Endothelial cell (in vitro differentiated cells): ENCODE results near the gene PANK4. TPM values are rescaled to one million over a fixed set of nuclear protein-coding genes. Genes with fewer than 3 reads are reported as not detected.

Experiments
- DNase-seq: peaks from one replicate; pipeline ENCODE4 v3.0.0; 2021; ENCODE audit warnings: low spot score
- H3K27ac Mint-ChIP-seq: one replicate; pipeline ENCODE4 v1.8.0; 2021; ENCODE audit warnings: mixed read lengths, inconsistent platforms; ENCODE audit not compliant: unreplicated experiment
- H3K27me3 Mint-ChIP-seq: one replicate; pipeline ENCODE4 v1.8.0; 2021; ENCODE audit warnings: mild to moderate bottlenecking, moderate library complexity, mixed read lengths, inconsistent platforms; ENCODE audit not compliant: unreplicated experiment
- H3K36me3 Mint-ChIP-seq: one replicate; pipeline ENCODE4 v1.8.0; 2021; ENCODE audit warnings: mild to moderate bottlenecking, low read depth, mixed read lengths, inconsistent platforms; ENCODE audit not compliant: unreplicated experiment
- H3K4me1 Mint-ChIP-seq: one replicate; pipeline ENCODE4 v1.8.0; 2021; ENCODE audit warnings: mild to moderate bottlenecking, mixed read lengths, inconsistent platforms; ENCODE audit not compliant: unreplicated experiment
- H3K4me3 Mint-ChIP-seq: one replicate; pipeline ENCODE4 v1.8.0; 2021; ENCODE audit warnings: mild to moderate bottlenecking, mixed read lengths, inconsistent platforms; ENCODE audit not compliant: unreplicated experiment
- H3K9me3 Mint-ChIP-seq: one replicate; pipeline ENCODE4 v1.8.0; 2021; ENCODE audit warnings: mixed read lengths, inconsistent platforms; ENCODE audit not compliant: unreplicated experiment
- total RNA-seq: library from RNA; stranded (reverse); fragmentation: NEBNext Ultra II Directional; extraction: Animal tissue kit (Norgen Biotek cat#: 25700); gene quantifications from one replicate; pipeline ENCODE4 v1.2.1, GENCODE V29; 2021; ENCODE audit not compliant: unreplicated experiment
- TF ChIP-seq, protein P1 (sequence below): fragments of 200-600 bp; sonication (generic); IDR thresholded peaks from one replicate; pipeline ENCODE4 v1.5.0; 2021; ENCODE audit warnings: antibody characterized with exemption; ENCODE audit not compliant: unreplicated experiment

PANK4 gene
- total RNA-seq, 1 donor from 2014 or later = 32.3 TPM

DNA sequence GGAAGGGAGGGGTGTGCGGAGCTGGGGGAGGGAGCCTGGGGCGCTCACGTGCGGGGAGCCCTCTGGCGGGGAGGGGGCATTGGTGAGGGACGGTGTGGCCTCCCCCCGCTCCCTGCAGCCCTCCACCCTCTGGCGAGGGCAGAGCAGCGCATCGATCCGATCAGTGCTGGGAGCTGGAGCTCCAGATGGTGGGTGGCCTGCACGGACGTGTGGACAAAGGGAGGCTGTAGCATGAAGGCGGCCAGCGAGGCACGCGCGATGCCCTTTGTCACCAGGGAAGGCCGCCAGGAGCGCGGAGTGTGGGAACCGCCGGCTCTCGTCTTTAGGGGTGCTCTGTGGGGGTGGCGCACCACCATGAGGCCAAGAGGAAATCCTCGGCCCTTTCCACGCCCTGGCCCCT is 9.1 kb upstream of the PANK4 start:
- Mint-ChIP-seq H3K27ac (no peak overlapping the region), H3K4me3 (no peak overlapping the region), H3K9me3 (no peaks in the 10 kb centered on the region), H3K27me3 (peaks cover 17% of the 10 kb centered on the region), H3K4me1 (no peaks in the 10 kb centered on the region), H3K36me3 (no peaks in the 10 kb centered on the region)
- DNase-seq = no peak
- TF ChIP-seq, protein P1, sequence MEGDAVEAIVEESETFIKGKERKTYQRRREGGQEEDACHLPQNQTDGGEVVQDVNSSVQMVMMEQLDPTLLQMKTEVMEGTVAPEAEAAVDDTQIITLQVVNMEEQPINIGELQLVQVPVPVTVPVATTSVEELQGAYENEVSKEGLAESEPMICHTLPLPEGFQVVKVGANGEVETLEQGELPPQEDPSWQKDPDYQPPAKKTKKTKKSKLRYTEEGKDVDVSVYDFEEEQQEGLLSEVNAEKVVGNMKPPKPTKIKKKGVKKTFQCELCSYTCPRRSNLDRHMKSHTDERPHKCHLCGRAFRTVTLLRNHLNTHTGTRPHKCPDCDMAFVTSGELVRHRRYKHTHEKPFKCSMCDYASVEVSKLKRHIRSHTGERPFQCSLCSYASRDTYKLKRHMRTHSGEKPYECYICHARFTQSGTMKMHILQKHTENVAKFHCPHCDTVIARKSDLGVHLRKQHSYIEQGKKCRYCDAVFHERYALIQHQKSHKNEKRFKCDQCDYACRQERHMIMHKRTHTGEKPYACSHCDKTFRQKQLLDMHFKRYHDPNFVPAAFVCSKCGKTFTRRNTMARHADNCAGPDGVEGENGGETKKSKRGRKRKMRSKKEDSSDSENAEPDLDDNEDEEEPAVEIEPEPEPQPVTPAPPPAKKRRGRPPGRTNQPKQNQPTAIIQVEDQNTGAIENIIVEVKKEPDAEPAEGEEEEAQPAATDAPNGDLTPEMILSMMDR = no peak

DNA sequence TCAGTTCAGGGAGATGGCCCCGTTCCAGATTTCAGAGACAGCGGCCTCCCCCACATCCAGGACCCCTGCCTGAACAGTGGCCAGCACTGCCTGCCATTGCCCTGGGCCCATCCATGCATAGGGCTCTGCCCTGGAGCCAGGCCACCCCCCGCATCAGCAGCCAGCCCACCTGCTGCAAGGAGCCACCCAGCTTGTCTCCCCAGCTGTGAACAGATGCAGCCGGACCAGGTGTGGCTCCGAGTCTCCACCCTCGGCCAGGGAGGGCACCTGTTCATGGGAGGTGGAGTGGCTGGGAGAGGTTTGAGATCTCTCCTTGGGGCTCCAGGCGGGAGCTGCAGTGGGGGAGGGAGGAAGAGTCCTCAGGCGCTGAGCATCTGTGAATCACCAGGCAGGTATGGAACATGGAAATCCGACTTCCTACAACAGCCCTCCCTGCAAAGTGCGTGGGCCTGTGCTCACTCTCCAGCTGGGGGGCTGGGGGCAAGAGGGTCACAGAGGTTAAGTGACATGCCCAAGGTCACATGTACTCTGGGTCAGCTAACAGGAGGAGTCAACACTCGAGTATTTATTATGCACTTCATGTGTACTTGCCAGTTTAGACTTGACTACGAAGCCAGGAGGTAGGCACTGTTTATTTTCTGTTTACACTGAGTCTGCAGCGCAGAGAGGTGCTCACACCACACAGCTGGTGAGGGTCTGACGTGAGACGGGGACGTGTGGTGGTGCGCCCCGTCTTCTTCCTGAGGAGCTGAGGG is 8.5 kb upstream of the PANK4 start:
- Mint-ChIP-seq H3K27ac (no peak overlapping the region), H3K9me3 (no peaks in the 10 kb centered on the region), H3K27me3 (peaks cover 17% of the 10 kb centered on the region), H3K36me3 (no peaks in the 10 kb centered on the region), H3K4me1 (no peaks in the 10 kb centered on the region), H3K4me3 (no peak overlapping the region)
- TF ChIP-seq, protein P1 = no peak
- no peak for DNase-seq

DNA sequence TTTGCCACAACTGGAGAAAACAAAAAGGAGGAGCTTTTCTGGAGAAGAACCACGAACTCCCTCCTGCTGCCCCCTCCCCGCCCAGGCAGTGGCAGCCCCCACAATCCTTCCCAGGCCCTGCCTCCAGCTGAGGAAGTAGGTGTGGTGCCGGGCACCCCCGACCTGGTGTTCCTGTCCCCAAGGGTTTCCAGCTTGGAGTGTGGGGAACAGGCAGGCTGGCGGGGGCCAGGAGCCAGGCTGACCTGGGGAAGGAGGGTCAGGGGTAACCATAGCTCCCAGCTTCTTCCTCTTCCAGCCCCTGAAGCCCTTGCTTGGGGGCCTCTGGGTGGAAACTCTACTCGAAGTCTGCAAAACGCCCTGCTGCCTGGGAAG is 7.9 kb upstream of the PANK4 start:
- no peak for DNase-seq
- TF ChIP-seq, protein P1 = no peak
- Mint-ChIP-seq H3K4me3 (no peak overlapping the region), H3K9me3 (no peaks in the 10 kb centered on the region), H3K36me3 (no peaks in the 10 kb centered on the region), H3K4me1 (no peaks in the 10 kb centered on the region), H3K27ac (no peak overlapping the region), H3K27me3 (peaks cover 17% of the 10 kb centered on the region)

DNA sequence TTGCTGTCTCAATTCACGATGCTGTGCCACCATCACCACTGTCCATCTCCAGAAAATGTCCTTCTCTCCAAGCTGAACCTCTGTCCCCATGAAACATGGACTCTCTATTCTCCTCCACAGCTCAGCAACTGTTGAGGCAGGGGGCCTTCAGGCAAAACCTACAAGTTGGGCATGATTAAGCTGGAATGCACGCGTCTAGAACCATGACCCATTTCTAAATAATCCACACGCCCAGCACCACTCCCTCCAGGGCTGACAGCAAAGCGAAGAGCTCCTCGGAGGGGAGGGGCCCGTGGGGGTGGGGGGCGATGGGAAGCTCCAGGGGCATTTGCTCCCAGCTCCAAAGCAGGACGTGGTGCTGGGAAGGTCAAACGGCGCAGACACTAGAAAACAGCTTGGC is 7.0 kb upstream of the PANK4 start:
- H3K27ac Mint-ChIP-seq = no peak overlapping the region

More for the DNA sequence above, 7.0 kb upstream of the PANK4 start:
- no peak for DNase-seq
- Mint-ChIP-seq H3K36me3 (no peaks in the 10 kb centered on the region), H3K9me3 (no peaks in the 10 kb centered on the region), H3K4me3 (peak overlapping the region; percentile 51), H3K27me3 (peaks cover 17% of the 10 kb centered on the region), H3K4me1 (no peaks in the 10 kb centered on the region)
- TF ChIP-seq, protein P1 = no peak
